GM21360 (cell line): ENCODE results near the gene ITPKB.
"Not testable (repeated sequence)": the region's sequence is repeated elsewhere in the genome, so short reads cannot be mapped to it uniquely, and the experiment has no call there.

Experiments used
- ATAC-seq: cut with Tn5 transposase; IDR thresholded peaks from one replicate; pipeline ENCODE4 v1.9.1; 2021; ENCODE audit warnings: mild to moderate bottlenecking, moderate library complexity; ENCODE audit not compliant: unreplicated experiment

The ITPKB gene

GRCh38 chr1:226732856-226733291, 6.2 kb downstream of the ITPKB start:
- ATAC-seq: no peak

GRCh38 chr1:226731257-226731893, 7.7 kb downstream of the ITPKB start:
- ATAC-seq: no peak

- no peak for ATAC-seq
Measured at GRCh38 chr1:226730836-226731235, 8.2 kb downstream of the ITPKB start.

DNA sequence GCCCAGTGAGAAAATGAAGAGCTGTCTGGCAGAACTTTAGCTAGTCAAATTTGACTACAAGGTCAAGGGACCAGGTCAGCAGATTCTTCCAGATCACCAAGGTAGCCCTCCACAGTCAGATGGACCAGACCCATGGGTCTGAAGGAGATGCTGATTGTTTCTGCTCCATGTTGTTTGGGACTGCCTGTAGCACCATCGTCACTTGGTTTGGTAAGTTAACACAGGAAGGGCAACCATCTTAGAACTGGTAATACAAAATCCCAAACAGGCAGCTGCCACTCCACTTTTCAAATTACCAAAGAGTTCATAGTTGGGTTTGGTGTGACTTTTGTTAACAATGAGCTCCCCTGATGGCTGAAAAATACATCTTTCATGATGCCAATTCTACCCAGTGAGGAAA, 9.0 kb downstream of the ITPKB start:
- no peak for ATAC-seq

DNA sequence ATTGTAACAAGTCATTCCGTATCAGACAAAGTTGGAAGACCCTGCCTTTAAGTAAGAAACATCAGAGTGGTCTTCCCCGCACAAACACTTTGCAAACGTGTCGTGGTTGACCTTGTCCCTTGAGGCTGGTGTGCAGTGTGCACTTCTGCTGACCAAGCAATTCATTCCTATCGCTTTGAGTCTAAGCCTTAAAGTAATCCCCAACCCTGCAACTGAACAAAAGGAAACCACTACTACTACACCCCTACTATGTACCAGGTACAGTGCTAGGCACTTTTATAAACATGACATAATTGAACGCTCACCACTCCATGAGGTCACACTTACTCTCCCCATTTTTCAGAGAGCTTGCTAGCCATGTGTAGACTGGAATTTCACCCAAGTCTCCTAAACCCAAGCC, 10.6 kb downstream of the ITPKB start:
- ATAC-seq: no peak

GRCh38 chr1:226725897-226726267, 13.2 kb downstream of the ITPKB start:
- ATAC-seq: no peak

DNA sequence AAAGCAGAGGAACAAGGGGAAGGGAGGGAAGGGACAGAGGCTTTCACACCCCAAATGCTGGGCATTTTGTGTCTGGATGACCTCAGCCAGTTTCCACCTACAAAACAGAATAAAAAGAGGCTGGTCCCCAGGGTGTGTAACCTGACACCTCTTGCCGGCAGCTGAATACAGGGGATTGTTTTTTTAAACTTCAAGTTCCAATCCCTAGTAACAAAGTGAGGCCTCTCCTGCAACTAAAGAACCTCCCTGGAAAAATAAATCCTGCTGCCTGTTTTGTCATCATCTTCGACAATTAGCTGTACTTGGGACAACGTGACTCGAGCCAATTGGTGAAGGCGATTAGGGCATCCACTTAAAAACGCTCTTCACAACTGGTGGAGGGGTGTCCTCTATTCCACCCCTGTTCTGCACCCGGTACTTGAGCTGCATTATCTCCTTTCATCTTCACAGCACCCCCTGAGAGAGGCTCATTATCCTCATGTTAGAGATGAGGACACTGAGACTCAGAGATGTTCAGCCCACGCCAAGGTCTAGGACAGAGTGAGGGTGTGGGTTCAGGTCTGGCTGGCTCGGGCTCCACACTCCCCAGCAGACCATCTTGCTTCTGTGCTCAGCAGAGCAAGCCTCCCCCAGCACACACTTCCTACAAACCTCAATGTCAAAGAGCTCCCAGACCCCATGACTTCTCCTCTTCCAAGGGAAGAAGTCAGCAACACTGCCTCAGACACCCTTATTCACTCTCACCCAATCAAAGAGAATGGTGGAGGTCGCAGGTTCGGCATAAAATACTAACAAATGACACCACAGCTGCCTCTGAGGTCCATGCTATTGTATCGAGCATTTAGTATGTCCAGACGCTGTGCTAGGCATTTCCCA, 15.2 kb downstream of the ITPKB start:
- ATAC-seq: peak; percentile 11

- ATAC-seq: no peak
Measured at GRCh38 chr1:226722901-226723656, 16.0 kb downstream of the ITPKB start.

DNA sequence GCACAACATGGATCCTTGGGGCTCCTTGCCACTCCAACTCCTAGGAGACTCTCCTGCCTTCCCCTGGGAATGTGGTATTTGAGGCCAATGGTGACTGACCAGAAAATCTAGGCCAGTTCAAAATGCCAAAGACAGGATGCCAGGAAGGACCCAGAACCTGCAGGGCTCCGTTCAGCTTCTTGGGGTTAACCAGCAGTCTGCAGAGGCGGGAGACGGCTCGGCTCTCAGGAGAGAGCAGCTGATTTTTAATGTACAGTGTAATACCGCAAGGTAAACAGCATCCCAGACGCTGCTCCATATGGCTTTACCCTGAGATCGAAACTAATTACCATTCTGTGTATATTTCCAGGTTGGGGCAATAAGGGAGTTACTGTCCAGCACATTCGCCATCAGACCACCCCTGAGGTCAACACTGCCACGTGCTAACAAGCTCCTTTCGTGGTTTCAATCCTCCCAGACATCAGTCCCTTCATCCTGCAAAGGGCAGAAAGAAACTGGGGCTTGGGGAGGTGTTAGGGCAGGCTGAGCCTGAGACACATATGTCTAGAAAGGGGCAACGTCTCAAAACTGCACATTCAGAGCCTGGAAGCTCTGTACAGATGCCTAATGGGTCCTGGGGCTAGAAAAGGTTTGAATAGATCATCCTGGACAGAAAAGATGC, 16.7 kb downstream of the ITPKB start:
- ATAC-seq: no peak

DNA sequence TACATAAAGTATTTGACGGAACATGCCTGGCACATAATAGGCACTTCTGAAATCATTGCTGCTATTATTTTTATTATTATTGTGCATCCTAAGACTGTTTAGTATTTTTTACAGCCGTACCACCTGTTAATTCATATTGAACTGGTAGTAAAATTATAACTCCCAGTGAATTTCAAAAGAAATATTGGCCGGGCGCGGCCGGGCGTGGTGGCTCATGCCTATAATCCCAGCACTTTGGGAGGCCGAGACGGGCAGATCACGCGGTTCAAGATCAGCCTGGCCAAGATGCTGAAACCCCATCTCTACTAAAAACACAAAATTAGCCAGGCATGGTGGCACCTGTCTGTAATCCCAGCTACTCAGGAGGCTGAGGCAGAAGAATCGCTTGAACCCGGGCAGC, 18.5 kb downstream of the ITPKB start:
- not testable (repeated sequence) for ATAC-seq

DNA sequence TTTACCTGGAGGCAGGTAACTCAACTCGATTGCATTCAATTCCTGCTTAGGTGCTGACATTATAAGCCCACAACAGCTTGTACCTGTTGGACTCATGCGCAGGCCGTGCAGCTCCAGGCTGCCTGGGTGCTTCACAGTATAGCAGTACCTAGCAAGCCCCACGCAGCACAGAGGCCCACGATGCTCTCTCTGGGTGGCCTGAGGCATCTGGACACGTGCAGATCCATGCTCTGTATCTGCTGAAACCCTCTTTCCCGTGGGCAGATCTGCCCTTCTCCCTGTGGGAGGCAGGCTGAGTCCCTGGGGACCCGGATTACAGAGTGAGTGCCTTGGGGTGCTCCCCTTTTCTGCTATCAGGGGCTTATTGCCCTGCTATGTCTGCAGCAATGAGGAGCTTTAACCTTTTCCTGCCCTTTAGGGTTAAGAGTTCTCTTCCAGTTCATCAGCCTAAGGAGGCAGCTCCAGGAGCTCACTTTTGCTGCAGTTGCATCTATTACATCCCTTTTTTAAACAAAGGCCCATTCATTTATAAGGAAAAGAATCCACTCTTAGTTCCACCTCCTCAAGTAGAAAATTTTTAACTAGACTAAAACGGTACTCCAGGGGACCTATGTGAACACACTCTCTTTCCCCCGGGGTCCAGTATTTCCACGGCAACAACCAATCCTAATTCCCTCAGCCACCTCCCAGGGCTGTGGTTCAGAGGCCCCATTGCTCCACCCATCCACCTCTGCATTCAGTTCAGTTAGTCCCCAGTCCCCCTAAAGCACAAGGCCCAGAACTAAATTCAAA, 19.3 kb downstream of the ITPKB start:
- ATAC-seq: no peak

DNA sequence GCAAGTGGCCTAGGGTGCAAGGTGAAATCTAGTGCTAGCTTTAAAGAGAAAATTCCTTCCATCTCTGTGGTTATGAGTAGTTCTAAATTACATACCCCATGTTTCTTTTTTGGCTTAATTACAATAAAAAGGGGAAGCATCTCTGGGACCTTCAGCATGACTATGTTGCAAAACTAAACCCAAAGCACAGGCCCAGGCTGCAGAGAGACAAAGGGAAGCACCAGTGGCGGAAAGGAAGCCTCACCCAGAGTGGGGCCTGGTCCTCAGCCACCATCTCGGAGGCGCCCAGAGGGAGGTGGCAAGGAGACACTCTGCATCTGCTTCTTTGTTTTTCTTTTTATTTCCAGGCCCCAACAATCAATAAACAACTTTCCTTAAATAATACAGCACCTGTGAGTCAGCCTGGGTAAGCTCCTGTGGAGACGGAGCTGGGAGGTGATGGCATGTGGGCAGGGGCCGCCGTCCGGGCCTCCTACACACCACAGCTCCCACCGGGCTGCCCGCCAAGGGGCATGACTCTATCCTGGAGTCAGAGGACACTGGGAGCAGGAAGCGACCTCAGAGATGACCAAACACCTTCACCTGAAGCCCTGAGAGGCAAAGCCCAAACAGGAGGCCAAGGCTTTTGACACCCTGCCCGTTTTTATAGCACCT, 21.7 kb downstream of the ITPKB start:
- no peak for ATAC-seq

GRCh38 chr1:226716577-226716976, 22.5 kb downstream of the ITPKB start:
- no peak for ATAC-seq

- no peak for ATAC-seq
Measured at GRCh38 chr1:226714148-226714547, 24.9 kb downstream of the ITPKB start.

GRCh38 chr1:226712742-226713419, 26.2 kb downstream of the ITPKB start:
- ATAC-seq: peak; percentile 26

- ATAC-seq: peak; percentile 68
Measured at GRCh38 chr1:226711976-226712741, 26.9 kb downstream of the ITPKB start.

DNA sequence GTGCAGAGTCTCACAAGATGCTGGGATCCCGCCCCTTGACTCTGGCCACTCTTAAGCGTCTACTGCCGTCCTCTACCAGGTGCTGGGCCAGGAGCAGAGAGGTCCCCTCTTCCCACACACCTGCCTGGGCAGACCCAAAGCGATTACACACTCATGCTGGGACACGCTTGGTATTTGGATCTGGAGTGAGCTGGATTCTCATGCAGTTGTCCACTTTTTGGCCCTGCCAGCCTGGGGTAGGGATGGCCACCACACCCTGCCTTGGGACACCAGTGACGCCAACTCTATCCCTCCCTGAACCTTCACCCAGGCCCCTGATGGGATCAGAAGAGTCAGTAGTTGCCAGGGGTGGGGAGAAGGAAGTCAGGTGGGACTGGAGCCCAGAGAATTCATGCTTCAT, 28.6 kb downstream of the ITPKB start:
- ATAC-seq: no peak

- no peak for ATAC-seq
Measured at GRCh38 chr1:226709953-226710352, 29.1 kb downstream of the ITPKB start.
